Endometrial microvascular endothelial cells (primary cell): Measurements from ENCODE around the gene ITGA2. TPM values are rescaled to one million over a fixed set of nuclear protein-coding genes. Genes with fewer than 3 reads are reported as not detected.

Experiments
- in situ Hi-C: cut with HindIII; loops from 2 replicates; pipeline ENCODE4 v1.10.0; 2017; ENCODE audit warnings: low sequenced_read_pairs, low pct_unique_long_range_greater_than_20kb; ENCODE audit errors: inconsistent ontology term
- total RNA-seq: library from RNA; depleted of rRNA; stranded (reverse); fragments of >200 nt; gene quantifications from one replicate; pipeline ENCODE4 v1.2.3, GENCODE V29; 2015; ENCODE audit errors: inconsistent ontology term

ITGA2 gene
- total RNA-seq, 1 donor from 2014 or later: 69.9 TPM

GRCh38 chr5:53009816-53010215 lies 20.7 kb downstream of the ITGA2 start:
- in situ Hi-C loops: no loop called here

GRCh38 chr5:53010814-53011213 lies 21.7 kb downstream of the ITGA2 start:
- in situ Hi-C loops: no loop called here

GRCh38 chr5:53011233-53011632 lies 22.1 kb downstream of the ITGA2 start:
- in situ Hi-C loops: no loop called here

GRCh38 chr5:53013857-53014256 lies 24.7 kb downstream of the ITGA2 start:
- in situ Hi-C loops: no loop called here

- in situ Hi-C loops: no loop called here
Observed at GRCh38 chr5:53017383-53017782, 28.2 kb downstream of the ITGA2 start.

- in situ Hi-C loops: no loop called here
Observed at GRCh38 chr5:53017794-53018391, 28.7 kb downstream of the ITGA2 start.

- in situ Hi-C loops: no loop called here
Observed at GRCh38 chr5:53019320-53019719, 30.2 kb downstream of the ITGA2 start.

- in situ Hi-C loops: no loop called here
Observed at GRCh38 chr5:53022930-53023511, 33.9 kb downstream of the ITGA2 start.

- in situ Hi-C loops: no loop called here
Observed at GRCh38 chr5:53023969-53024368, 34.8 kb downstream of the ITGA2 start.

GRCh38 chr5:53024535-53024934 lies 35.4 kb downstream of the ITGA2 start:
- in situ Hi-C loops: no loop called here

GRCh38 chr5:53025487-53025886 lies 36.3 kb downstream of the ITGA2 start:
- in situ Hi-C loops: no loop called here

- in situ Hi-C loops: no loop called here
Observed at GRCh38 chr5:53027913-53028312, 38.8 kb downstream of the ITGA2 start.

- in situ Hi-C loops: no loop called here
Observed at GRCh38 chr5:53029608-53030007, 40.5 kb downstream of the ITGA2 start.

GRCh38 chr5:53030893-53031292 lies 41.7 kb downstream of the ITGA2 start:
- in situ Hi-C loops: no loop called here

GRCh38 chr5:53031695-53032096 lies 42.5 kb downstream of the ITGA2 start:
- in situ Hi-C loops: no loop called here

GRCh38 chr5:53032188-53032587 lies 43.0 kb downstream of the ITGA2 start:
- in situ Hi-C loops: no loop called here

- in situ Hi-C loops: no loop called here
Observed at GRCh38 chr5:53034832-53035231, 45.7 kb downstream of the ITGA2 start.

- in situ Hi-C loops: no loop called here
Observed at GRCh38 chr5:53035868-53036381, 46.8 kb downstream of the ITGA2 start.

GRCh38 chr5:53037141-53037859 lies 48.1 kb downstream of the ITGA2 start:
- in situ Hi-C loops: no loop called here

GRCh38 chr5:53038196-53038847 lies 49.2 kb downstream of the ITGA2 start:
- in situ Hi-C loops: no loop called here
